OCI-LY1 (cell line): ENCODE results near the gene PPP1R9A.

Experiments used
- H2AFZ ChIP-seq: fragments of 200-600 bp; sonication (generic), shearing (Covaris generic); 2 replicates; pipeline ENCODE4 v1.6.0; 2014; ENCODE audit warnings: antibody characterized with exemption, mild to moderate bottlenecking, low read length
- H3F3A ChIP-seq: fragments of 200-600 bp; sonication (generic), shearing (Covaris generic); 2 replicates; pipeline ENCODE4 v1.6.0; 2014; ENCODE audit warnings: mild to moderate bottlenecking, antibody characterized with exemption, low read length, moderate library complexity; ENCODE audit not compliant: insufficient read depth
- H3K27ac ChIP-seq: fragments of 200-600 bp; sonication (generic); 2 replicates; pipeline ENCODE4 v1.5.1; 2014; ENCODE audit warnings: low read length, mixed run types, mild to moderate bottlenecking, low read depth; ENCODE audit not compliant: poor library complexity, severe bottlenecking
- H3K27me3 ChIP-seq: fragments of 200-600 bp; sonication (generic); 2 replicates; pipeline ENCODE4 v1.6.0; 2014; ENCODE audit warnings: antibody characterized with exemption, mild to moderate bottlenecking, low read length, moderate library complexity; ENCODE audit not compliant: insufficient read depth
- H3K36me3 ChIP-seq: fragments of 200-600 bp; sonication (generic); 2 replicates; pipeline ENCODE4 v1.6.1; 2014; ENCODE audit warnings: mild to moderate bottlenecking, antibody characterized with exemption, low read length, moderate library complexity, mixed read lengths; ENCODE audit not compliant: insufficient read depth
- H3K4me1 ChIP-seq: fragments of 200-600 bp; sonication (generic); 2 replicates; pipeline ENCODE4 v1.5.1; 2014; ENCODE audit warnings: mild to moderate bottlenecking, low read length, moderate library complexity; ENCODE audit not compliant: insufficient read depth, severe bottlenecking
- H3K4me2 ChIP-seq: fragments of 200-600 bp; sonication (generic), shearing (Covaris generic); 2 replicates; pipeline ENCODE4 v1.6.1; 2014; ENCODE audit warnings: low read length
- H3K4me3 ChIP-seq: fragments of 200-600 bp; sonication (generic); 2 replicates; pipeline ENCODE4 v1.5.1; 2014; ENCODE audit warnings: low read length, low read depth, mild to moderate bottlenecking, mixed read lengths; ENCODE audit not compliant: poor library complexity, severe bottlenecking
- H3K79me2 ChIP-seq: fragments of 200-600 bp; shearing (Covaris generic); 2 replicates; pipeline ENCODE4 v1.6.1; 2016; ENCODE audit warnings: mixed run types, low read length, mixed read lengths; ENCODE audit not compliant: insufficient read depth
- H3K9ac ChIP-seq: fragments of 200-600 bp; sonication (generic), shearing (Covaris generic); 2 replicates; pipeline ENCODE4 v1.6.1; 2014; ENCODE audit warnings: mild to moderate bottlenecking, low read length, mixed read lengths
- H3K9me2 ChIP-seq: fragments of 200-600 bp; sonication (generic), shearing (Covaris generic); 2 replicates; pipeline ENCODE4 v1.6.1; 2014; ENCODE audit warnings: low read depth, mild to moderate bottlenecking, low read length, mixed read lengths
- H3K9me3 ChIP-seq: fragments of 200-600 bp; shearing (Covaris generic); 2 replicates; pipeline ENCODE4 v1.6.1; 2014; ENCODE audit warnings: low read length, mixed read lengths
- H4K20me1 ChIP-seq: fragments of 200-600 bp; sonication (generic), shearing (Covaris generic); 2 replicates; pipeline ENCODE4 v1.6.0; 2016; ENCODE audit warnings: mild to moderate bottlenecking, low read length; ENCODE audit not compliant: insufficient read depth
- EZH2 ChIP-seq: fragments of 200-600 bp; sonication (generic), shearing (Covaris generic); IDR thresholded peaks from 2 replicates; pipeline ENCODE4 v1.8.0; 2017; ENCODE audit warnings: borderline replicate concordance, mixed run types, mild to moderate bottlenecking, antibody characterized with exemption, low read length, moderate library complexity, mixed read lengths
- TF ChIP-seq, protein P1 (sequence below): fragments of 200-600 bp; sonication (generic), shearing (Covaris generic); IDR thresholded peaks from 2 replicates; pipeline ENCODE4 v1.5.1; 2017; ENCODE audit warnings: mild to moderate bottlenecking, antibody characterized with exemption, low read length, moderate library complexity, mixed read lengths

Gene PPP1R9A

DNA sequence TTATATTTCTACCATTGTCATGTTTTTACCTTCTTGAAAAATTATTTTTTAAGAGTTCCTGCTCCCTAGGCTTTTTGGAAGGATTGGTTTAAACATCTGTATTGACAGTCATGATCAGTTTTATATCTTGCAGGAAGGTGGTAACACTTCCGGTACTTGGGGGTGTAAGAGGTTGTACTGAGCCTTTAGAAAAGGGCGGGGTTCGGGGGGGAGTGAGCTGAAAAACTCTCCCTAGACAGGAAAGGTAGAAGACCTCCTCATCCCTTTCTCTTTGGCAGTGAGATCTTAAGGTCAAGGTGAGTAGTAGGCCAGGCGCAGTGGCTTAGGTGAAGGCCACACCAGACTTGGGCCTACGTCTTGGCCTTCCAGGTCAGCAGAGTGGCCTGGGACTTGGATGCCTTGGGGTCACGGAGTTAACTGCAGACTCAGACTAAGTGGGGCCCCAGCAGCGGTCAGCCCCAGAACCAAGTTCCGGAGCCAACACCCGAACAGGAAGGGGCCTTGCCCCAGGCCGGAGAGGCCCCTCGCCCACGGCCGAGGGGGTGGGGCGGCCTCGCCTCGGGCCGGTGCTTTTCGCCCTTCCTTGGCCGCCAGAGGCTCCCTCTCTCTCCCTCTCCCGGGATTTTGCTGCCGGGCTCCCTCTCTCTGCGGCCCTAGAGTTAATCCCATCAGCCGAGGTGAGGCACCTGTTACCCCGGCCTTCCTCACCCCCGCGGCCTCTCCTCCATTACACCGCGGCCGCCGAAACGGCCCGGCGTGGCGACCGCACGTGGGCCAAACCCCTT, at the start of gene PPP1R9A:
TSS of gene PPP1R9A (plus strand) at position 569 of the 785 bp plus-strand sequence. CDS start 2,520 bp downstream, outside the sequence.
- Histone ChIP-seq H3K4me3 (no peak within 1 kb of the TSS), H3K36me3 (no peaks in the 10 kb centered on the region), H3K9me2 (no peaks in the 10 kb centered on the region), H2AFZ (no peak within 1 kb of the TSS), H3K27ac (no peak within 1 kb of the TSS), H3K79me2 (no peaks in the 10 kb centered on the region), H3K4me1 (no peaks in the 10 kb centered on the region), H4K20me1 (no peaks in the 10 kb centered on the region), H3F3A (no peaks in the 10 kb centered on the region), H3K4me2 (no peak within 1 kb of the TSS), H3K9me3 (no peaks in the 10 kb centered on the region), H3K27me3 (no peaks in the 10 kb centered on the region), H3K9ac (no peak within 1 kb of the TSS)
- TF ChIP-seq, protein P1, sequence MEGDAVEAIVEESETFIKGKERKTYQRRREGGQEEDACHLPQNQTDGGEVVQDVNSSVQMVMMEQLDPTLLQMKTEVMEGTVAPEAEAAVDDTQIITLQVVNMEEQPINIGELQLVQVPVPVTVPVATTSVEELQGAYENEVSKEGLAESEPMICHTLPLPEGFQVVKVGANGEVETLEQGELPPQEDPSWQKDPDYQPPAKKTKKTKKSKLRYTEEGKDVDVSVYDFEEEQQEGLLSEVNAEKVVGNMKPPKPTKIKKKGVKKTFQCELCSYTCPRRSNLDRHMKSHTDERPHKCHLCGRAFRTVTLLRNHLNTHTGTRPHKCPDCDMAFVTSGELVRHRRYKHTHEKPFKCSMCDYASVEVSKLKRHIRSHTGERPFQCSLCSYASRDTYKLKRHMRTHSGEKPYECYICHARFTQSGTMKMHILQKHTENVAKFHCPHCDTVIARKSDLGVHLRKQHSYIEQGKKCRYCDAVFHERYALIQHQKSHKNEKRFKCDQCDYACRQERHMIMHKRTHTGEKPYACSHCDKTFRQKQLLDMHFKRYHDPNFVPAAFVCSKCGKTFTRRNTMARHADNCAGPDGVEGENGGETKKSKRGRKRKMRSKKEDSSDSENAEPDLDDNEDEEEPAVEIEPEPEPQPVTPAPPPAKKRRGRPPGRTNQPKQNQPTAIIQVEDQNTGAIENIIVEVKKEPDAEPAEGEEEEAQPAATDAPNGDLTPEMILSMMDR = no peak
- TF ChIP-seq EZH2 = no peak

- no peaks in the 10 kb centered on the region for H4K20me1 ChIP-seq
- no peaks in the 10 kb centered on the region for H3F3A ChIP-seq
- H3K36me3 ChIP-seq = no peaks in the 10 kb centered on the region
- no peaks in the 10 kb centered on the region for H3K4me1 ChIP-seq
- TF ChIP-seq, protein P1 = no peak
- no peak for TF ChIP-seq EZH2
- no peaks in the 10 kb centered on the region for H3K9me2 ChIP-seq
- no peak overlapping the region for H2AFZ ChIP-seq
- no peaks in the 10 kb centered on the region for H3K27me3 ChIP-seq
- no peaks in the 10 kb centered on the region for H3K9me3 ChIP-seq
- H3K9ac ChIP-seq = no peak overlapping the region
- H3K79me2 ChIP-seq = no peaks in the 10 kb centered on the region
- H3K27ac ChIP-seq = no peak overlapping the region
- no peak overlapping the region for H3K4me2 ChIP-seq
- no peak overlapping the region for H3K4me3 ChIP-seq
Measured at GRCh38 chr7:94871132-94871531, 36.3 kb upstream of the PPP1R9A start.

GRCh38 chr7:94873239-94873638, 34.2 kb upstream of the PPP1R9A start:
- TF ChIP-seq, protein P1 = no peak
- TF ChIP-seq EZH2 = no peak
- no peak overlapping the region for H2AFZ ChIP-seq
- H3K4me2 ChIP-seq = no peak overlapping the region

More at GRCh38 chr7:94873239-94873638, 34.2 kb upstream of the PPP1R9A start:
- H3K27me3 ChIP-seq = no peaks in the 10 kb centered on the region
- H3F3A ChIP-seq = no peaks in the 10 kb centered on the region
- no peak overlapping the region for H3K4me3 ChIP-seq
- no peaks in the 10 kb centered on the region for H3K36me3 ChIP-seq
- no peaks in the 10 kb centered on the region for H3K9me2 ChIP-seq
- no peaks in the 10 kb centered on the region for H4K20me1 ChIP-seq
- H3K27ac ChIP-seq = no peak overlapping the region
- H3K4me1 ChIP-seq = no peaks in the 10 kb centered on the region
- no peaks in the 10 kb centered on the region for H3K79me2 ChIP-seq
- H3K9me3 ChIP-seq = no peaks in the 10 kb centered on the region
- no peak overlapping the region for H3K9ac ChIP-seq
